H1 (cell line): Measurements from ENCODE around the gene ACTA2. TPM values are rescaled to one million over a fixed set of nuclear protein-coding genes. Genes with fewer than 3 reads are reported as not detected.

Experiments
- BACH1 ChIP-seq: IDR thresholded peaks from 2 replicates; pipeline ENCODE4 v1.6.1; 2012; ENCODE audit warnings: low read length, improper control_type of control experiment
- JUN ChIP-seq: IDR thresholded peaks from 2 replicates; pipeline ENCODE4 v1.6.1; 2011; ENCODE audit warnings: low read depth, mild to moderate bottlenecking, improper control_type of control experiment, low read length
- KDM1A ChIP-seq: fragments of 200-600, 300-600 bp; sonication (generic); IDR thresholded peaks from 2 replicates; pipeline ENCODE4 v1.7.1; 2016; ENCODE audit warnings: mild to moderate bottlenecking, low read length, borderline replicate concordance
- SP1 ChIP-seq: IDR thresholded peaks from 2 replicates; pipeline ENCODE4 v1.6.1; 2011; ENCODE audit warnings: low read depth, low read length
- SP2 ChIP-seq: IDR thresholded peaks from 2 replicates; pipeline ENCODE4 v1.6.1; 2012; ENCODE audit warnings: mild to moderate bottlenecking, low read length, inconsistent platforms
- SRF ChIP-seq: IDR thresholded peaks from 2 replicates; pipeline ENCODE4 v1.6.1; 2011; ENCODE audit warnings: mild to moderate bottlenecking, low read depth, low read length, moderate library complexity
- SUZ12 ChIP-seq: fragments of 200-600 bp; sonication (generic); IDR thresholded peaks from 2 replicates; pipeline ENCODE4 v1.6.1; 2012; ENCODE audit warnings: mild to moderate bottlenecking, inconsistent platforms, low read length, moderate library complexity, mixed read lengths
- polyA plus RNA-seq, 7 experiments: library from polyadenylated mRNA; depleted of rRNA in 3 of 7; stranded (reverse) in 5 of 7; unstranded in 2 of 7; fragments of >200 nt in 5 of 7; fragments of 200-250 nt in 2 of 7; gene quantifications; 1 replicate in 5 of 7; 2 replicates in 1 of 7; 4 replicates in 1 of 7; pipeline versions ENCODE4 v1.2.1 to v1.2.3, GENCODE V29; 2011 to 2013; ENCODE audit warnings: missing spikeins in 2 of 7, mixed read lengths in 2 of 7
- total RNA-seq: library from RNA; stranded (reverse); fragmentation: NEBNext Ultra II Directional; extraction: Animal tissue kit (Norgen Biotek cat#: 25700); gene quantifications from 2 replicates; pipeline ENCODE4 v1.2.1, GENCODE V29; 2021

Gene ACTA2
- total and polyA plus RNA-seq, 2 of the 8 experiments (the other 6 are each of a cell fraction or from before 2014, with no cell fraction given), result 3.5 to 8.9 TPM

GRCh38 chr10:88938039-88938438 is 14.5 kb downstream of the ACTA2 start (continued):
- no peak for TF ChIP-seq SUZ12
- TF ChIP-seq SP2, result no peak
- no peak for TF ChIP-seq BACH1
- TF ChIP-seq JUN, result no peak
- no peak for TF ChIP-seq SP1
- TF ChIP-seq SRF, result no peak
- TF ChIP-seq KDM1A, result no peak
